Measurements from ENCODE around the gene IPO11. TPM values are rescaled to one million over a fixed set of nuclear protein-coding genes. Genes with fewer than 3 reads are reported as not detected.

Gene IPO11
- total and polyA plus RNA-seq, 4 donors, result 4.7 to 20.6 (median 9.0) TPM

DNA sequence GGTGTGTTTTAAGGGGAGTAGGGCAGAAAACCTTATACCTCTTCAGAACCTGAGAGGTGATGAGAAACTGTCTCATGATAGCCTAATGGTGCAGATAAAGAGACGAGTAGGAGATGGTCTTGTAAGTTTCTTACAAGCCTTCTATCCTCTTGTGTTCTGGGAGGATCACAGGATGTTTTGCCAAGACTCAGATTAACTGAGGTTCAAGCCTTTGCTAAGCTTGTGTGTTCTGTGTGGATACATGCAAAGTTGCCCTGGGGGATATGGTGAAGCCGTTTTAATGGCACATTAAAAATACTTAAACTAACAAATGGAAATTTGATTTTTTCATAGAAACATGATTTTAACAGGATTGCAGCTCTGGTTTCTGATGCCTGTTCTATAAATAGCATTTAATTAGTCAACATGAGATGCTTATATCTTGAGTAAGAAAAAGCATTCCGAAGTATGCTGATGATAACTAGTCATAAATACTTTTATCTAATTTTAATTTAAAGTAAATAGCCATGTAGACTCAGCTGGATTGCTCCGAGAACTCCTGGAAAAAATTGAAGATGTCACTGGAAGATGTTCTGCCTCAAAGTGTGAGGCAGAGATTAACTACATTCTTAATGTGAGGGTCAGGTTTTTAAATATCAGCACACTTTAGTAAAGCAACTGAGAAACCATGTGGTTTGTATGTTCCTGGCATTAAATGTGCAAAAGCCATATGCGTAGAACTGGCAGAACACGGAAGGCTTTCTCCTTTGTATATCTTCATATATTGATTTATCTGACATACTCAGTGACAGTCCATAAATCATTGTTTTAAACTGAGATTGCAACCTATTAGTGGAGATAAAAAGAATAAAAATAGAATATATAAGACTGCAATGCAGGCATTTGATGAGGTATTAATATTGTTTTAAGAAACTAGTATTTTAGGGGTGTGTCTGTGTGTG lies 53.7 kb downstream of the IPO11 start:
- Histone ChIP-seq H3K27me3 (ENCODE audit: control insufficient read depth in 4 of 4, insufficient read depth in 4 of 4, low read length in 3 of 4) (no peaks in the 10 kb centered on the region), H3K4me3 (ENCODE audit: low read depth in 1 of 3, low read length in 3 of 3) (no peak overlapping the region), H3K9ac (ENCODE audit: low read depth in 1 of 2, low read length in 2 of 2) (no peak overlapping the region), H3K9me3 (ENCODE audit: control insufficient read depth in 4 of 4, low read length in 3 of 4) (no peaks in the 10 kb centered on the region), H3K4me1 (ENCODE audit: control insufficient read depth in 4 of 4, insufficient read depth in 4 of 4, low read length in 3 of 4) (no peaks in the 10 kb centered on the region), H3K27ac (ENCODE audit: low read depth in 1 of 2, low read length in 2 of 2) (no peak overlapping the region), H3K36me3 (ENCODE audit: control insufficient read depth in 4 of 4, insufficient read depth in 3 of 4, low read depth in 1 of 4, low read length in 3 of 4) (peaks cover 0 to 9% (median 5%) of the 10 kb centered on the region in 4 donors)
- WGBS, result 88% methylated on average over 6 of the region's 6 CpGs
- TF ChIP-seq YY1 (IDR thresholded peaks at IDR 0.05) (no peak), RAD21 (IDR thresholded peaks at IDR 0.05) (no peak), HNF4A (conservative IDR thresholded peaks at IDR 0.05) (no peak), NR2F2 (IDR thresholded peaks at IDR 0.05) (no peak), TAF1 (conservative IDR thresholded peaks at IDR 0.05) (no peak), MAX (IDR thresholded peaks at IDR 0.05) (no peak), CTCF (IDR thresholded peaks at IDR 0.05; ENCODE audit: low read depth, low read length, missing input control) (no peak), HNF4G (IDR thresholded peaks at IDR 0.05) (no peak), EGR1 (IDR thresholded peaks at IDR 0.05; ENCODE audit: low read depth in 2 of 2) (no peak)
- TF ChIP-seq, protein P1, sequence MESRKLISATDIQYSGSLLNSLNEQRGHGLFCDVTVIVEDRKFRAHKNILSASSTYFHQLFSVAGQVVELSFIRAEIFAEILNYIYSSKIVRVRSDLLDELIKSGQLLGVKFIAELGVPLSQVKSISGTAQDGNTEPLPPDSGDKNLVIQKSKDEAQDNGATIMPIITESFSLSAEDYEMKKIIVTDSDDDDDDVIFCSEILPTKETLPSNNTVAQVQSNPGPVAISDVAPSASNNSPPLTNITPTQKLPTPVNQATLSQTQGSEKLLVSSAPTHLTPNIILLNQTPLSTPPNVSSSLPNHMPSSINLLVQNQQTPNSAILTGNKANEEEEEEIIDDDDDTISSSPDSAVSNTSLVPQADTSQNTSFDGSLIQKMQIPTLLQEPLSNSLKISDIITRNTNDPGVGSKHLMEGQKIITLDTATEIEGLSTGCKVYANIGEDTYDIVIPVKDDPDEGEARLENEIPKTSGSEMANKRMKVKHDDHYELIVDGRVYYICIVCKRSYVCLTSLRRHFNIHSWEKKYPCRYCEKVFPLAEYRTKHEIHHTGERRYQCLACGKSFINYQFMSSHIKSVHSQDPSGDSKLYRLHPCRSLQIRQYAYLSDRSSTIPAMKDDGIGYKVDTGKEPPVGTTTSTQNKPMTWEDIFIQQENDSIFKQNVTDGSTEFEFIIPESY (IDR thresholded peaks at IDR 0.05), result no peak
- DNase-seq (ENCODE audit: low spot score), result no peak

DNA sequence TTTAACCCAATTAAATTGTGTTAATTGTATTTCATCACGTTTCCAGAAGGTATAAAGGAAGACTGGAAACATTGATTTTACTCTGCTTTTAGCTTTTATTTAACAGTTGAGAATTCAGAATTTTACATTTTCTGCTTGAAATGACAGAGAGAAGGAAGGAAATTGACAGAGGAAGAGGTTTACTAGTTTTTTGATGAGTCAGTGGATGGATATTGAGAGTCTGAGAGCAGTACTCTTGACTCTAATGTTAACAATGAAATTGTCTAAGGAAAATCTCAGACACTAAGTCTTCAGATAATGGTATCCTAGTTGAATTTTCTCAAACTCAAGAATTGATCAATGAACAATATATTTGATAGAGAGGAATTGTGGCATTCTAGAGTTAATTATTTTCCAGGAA lies 60.6 kb downstream of the IPO11 start:
- no peak overlapping the region for H3K9ac ChIP-seq (ENCODE audit: low read depth in 1 of 2, low read length in 2 of 2)
- WGBS, result 88% methylated on average over 1 of the region's 1 CpG
- H3K36me3 ChIP-seq (ENCODE audit: control insufficient read depth in 4 of 4, insufficient read depth in 3 of 4, low read depth in 1 of 4, low read length in 3 of 4), result peaks cover 0 to 6% (median 1%) of the 10 kb centered on the region in 4 donors
- no peak overlapping the region for H3K4me3 ChIP-seq (ENCODE audit: low read depth in 1 of 3, low read length in 3 of 3)
- H3K27me3 ChIP-seq (ENCODE audit: control insufficient read depth in 4 of 4, insufficient read depth in 4 of 4, low read length in 3 of 4), result no peaks in the 10 kb centered on the region
- DNase-seq (ENCODE audit: low spot score), result no peak
- no peaks in the 10 kb centered on the region for H3K4me1 ChIP-seq (ENCODE audit: control insufficient read depth in 4 of 4, insufficient read depth in 4 of 4, low read length in 3 of 4)
- H3K27ac ChIP-seq (ENCODE audit: low read depth in 1 of 2, low read length in 2 of 2), result no peak overlapping the region
- H3K9me3 ChIP-seq (ENCODE audit: control insufficient read depth in 4 of 4, low read length in 3 of 4), result no peaks in the 10 kb centered on the region
- TF ChIP-seq FOXA1 (IDR thresholded peaks at IDR 0.05) (no peak), NR2F2 (IDR thresholded peaks at IDR 0.05) (no peak), TAF1 (conservative IDR thresholded peaks at IDR 0.05) (no peak), RXRA (IDR thresholded peaks at IDR 0.05) (no peak), JUND (IDR thresholded peaks at IDR 0.05) (no peak), GABPA (IDR thresholded peaks at IDR 0.05 in 1 of 2, conservative IDR thresholded peaks at IDR 0.05 in 1 of 2) (no peak), RAD21 (IDR thresholded peaks at IDR 0.05) (no peak)
- TF ChIP-seq, protein P2, sequence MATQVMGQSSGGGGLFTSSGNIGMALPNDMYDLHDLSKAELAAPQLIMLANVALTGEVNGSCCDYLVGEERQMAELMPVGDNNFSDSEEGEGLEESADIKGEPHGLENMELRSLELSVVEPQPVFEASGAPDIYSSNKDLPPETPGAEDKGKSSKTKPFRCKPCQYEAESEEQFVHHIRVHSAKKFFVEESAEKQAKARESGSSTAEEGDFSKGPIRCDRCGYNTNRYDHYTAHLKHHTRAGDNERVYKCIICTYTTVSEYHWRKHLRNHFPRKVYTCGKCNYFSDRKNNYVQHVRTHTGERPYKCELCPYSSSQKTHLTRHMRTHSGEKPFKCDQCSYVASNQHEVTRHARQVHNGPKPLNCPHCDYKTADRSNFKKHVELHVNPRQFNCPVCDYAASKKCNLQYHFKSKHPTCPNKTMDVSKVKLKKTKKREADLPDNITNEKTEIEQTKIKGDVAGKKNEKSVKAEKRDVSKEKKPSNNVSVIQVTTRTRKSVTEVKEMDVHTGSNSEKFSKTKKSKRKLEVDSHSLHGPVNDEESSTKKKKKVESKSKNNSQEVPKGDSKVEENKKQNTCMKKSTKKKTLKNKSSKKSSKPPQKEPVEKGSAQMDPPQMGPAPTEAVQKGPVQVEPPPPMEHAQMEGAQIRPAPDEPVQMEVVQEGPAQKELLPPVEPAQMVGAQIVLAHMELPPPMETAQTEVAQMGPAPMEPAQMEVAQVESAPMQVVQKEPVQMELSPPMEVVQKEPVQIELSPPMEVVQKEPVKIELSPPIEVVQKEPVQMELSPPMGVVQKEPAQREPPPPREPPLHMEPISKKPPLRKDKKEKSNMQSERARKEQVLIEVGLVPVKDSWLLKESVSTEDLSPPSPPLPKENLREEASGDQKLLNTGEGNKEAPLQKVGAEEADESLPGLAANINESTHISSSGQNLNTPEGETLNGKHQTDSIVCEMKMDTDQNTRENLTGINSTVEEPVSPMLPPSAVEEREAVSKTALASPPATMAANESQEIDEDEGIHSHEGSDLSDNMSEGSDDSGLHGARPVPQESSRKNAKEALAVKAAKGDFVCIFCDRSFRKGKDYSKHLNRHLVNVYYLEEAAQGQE (IDR thresholded peaks at IDR 0.05), result no peak

Measured in liver (tissue), 9 donors.